OCI-LY7 (cell line): ENCODE data around the gene ZNF3.

ENCODE experiments used
- CTCF ChIP-seq: fragments of 200-600 bp; sonication (generic); conservative IDR thresholded peaks from 2 replicates; pipeline ENCODE4 v1.5.1; 2014; ENCODE audit warnings: mild to moderate bottlenecking, antibody characterized with exemption, low read length, moderate library complexity, mixed read lengths
- EZH2phosphoT487 ChIP-seq: fragments of 200-600 bp; sonication (generic); IDR thresholded peaks from 2 replicates; pipeline ENCODE4 v1.6.1; 2018; ENCODE audit warnings: low read depth, borderline replicate concordance, mild to moderate bottlenecking, mixed run types, antibody characterized with exemption, low read length, moderate library complexity, mixed read lengths

GRCh38 chr7:100127866-100128636, 46.5 kb upstream of the ZNF3 start:
- TF ChIP-seq CTCF (no peak), EZH2phosphoT487 (no peak)
